Neural progenitor cell (in vitro differentiated cells): ENCODE measurements around the gene POC1A.

ENCODE experiments used
- EZH2 ChIP-seq: fragments of 200-600 bp; sonication (generic); IDR thresholded peaks from 2 replicates; pipeline ENCODE4 v1.6.1; 2017; ENCODE audit warnings: antibody characterized with exemption, mild to moderate bottlenecking, moderate library complexity
- EZH2phosphoT487 ChIP-seq: fragments of 200-600 bp; sonication (generic); IDR thresholded peaks from 2 replicates; pipeline ENCODE4 v1.6.1; 2017; ENCODE audit warnings: antibody characterized with exemption
- TF ChIP-seq, protein P1 (sequence below): fragments of 200-600 bp; sonication (generic); IDR thresholded peaks from 2 replicates; pipeline ENCODE4 v1.5.1; 2017; ENCODE audit warnings: antibody characterized with exemption, mild to moderate bottlenecking

GRCh38 chr3:52144034-52144795 lies 10.0 kb downstream of the POC1A start:
- TF ChIP-seq, protein P1, sequence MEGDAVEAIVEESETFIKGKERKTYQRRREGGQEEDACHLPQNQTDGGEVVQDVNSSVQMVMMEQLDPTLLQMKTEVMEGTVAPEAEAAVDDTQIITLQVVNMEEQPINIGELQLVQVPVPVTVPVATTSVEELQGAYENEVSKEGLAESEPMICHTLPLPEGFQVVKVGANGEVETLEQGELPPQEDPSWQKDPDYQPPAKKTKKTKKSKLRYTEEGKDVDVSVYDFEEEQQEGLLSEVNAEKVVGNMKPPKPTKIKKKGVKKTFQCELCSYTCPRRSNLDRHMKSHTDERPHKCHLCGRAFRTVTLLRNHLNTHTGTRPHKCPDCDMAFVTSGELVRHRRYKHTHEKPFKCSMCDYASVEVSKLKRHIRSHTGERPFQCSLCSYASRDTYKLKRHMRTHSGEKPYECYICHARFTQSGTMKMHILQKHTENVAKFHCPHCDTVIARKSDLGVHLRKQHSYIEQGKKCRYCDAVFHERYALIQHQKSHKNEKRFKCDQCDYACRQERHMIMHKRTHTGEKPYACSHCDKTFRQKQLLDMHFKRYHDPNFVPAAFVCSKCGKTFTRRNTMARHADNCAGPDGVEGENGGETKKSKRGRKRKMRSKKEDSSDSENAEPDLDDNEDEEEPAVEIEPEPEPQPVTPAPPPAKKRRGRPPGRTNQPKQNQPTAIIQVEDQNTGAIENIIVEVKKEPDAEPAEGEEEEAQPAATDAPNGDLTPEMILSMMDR: peak; percentile 88
- no peak for TF ChIP-seq EZH2
- no peak for TF ChIP-seq EZH2phosphoT487
